Erythroblast (primary cell): ENCODE results near the gene MYL4.

Experiments used
- GATA1 ChIP-seq: IDR thresholded peaks from 2 replicates; pipeline ENCODE4 v1.6.1; 2011; ENCODE audit warnings: low read depth, mild to moderate bottlenecking, control low read depth, low read length, moderate library complexity
- POLR2A ChIP-seq: IDR thresholded peaks from 2 replicates; pipeline ENCODE4 v1.6.1; 2011; ENCODE audit warnings: mild to moderate bottlenecking, low read length

DNA sequence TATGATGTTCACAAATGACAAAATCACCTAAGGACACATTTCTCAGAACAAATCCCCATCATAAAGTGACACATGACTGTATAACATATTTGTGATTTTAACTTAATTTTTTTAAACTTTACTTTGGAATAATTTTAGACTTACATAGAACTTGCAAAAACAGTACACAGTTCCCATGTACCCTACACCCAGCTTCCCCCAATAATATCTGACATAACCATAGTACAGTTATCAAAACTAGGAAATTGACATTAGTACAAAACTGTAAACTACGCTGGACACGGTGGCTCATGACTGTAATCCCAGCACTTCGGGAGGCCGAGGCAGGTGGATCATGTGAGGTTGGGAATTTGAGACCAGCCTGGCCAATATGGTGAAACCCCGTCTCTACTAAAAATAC lies 44.9 kb upstream of the MYL4 start:
- TF ChIP-seq POLR2A (no peak), GATA1 (no peak)
